OCI-LY1 (cell line): ENCODE results near the gene TYRO3.

Source experiments
- H2AFZ ChIP-seq: fragments of 200-600 bp; sonication (generic), shearing (Covaris generic); 2 replicates; pipeline ENCODE4 v1.6.0; 2014; ENCODE audit warnings: antibody characterized with exemption, mild to moderate bottlenecking, low read length
- H3F3A ChIP-seq: fragments of 200-600 bp; sonication (generic), shearing (Covaris generic); 2 replicates; pipeline ENCODE4 v1.6.0; 2014; ENCODE audit warnings: mild to moderate bottlenecking, antibody characterized with exemption, low read length, moderate library complexity; ENCODE audit not compliant: insufficient read depth
- H3K27ac ChIP-seq: fragments of 200-600 bp; sonication (generic); 2 replicates; pipeline ENCODE4 v1.5.1; 2014; ENCODE audit warnings: low read length, mixed run types, mild to moderate bottlenecking, low read depth; ENCODE audit not compliant: poor library complexity, severe bottlenecking
- H3K27me3 ChIP-seq: fragments of 200-600 bp; sonication (generic); 2 replicates; pipeline ENCODE4 v1.6.0; 2014; ENCODE audit warnings: antibody characterized with exemption, mild to moderate bottlenecking, low read length, moderate library complexity; ENCODE audit not compliant: insufficient read depth
- H3K36me3 ChIP-seq: fragments of 200-600 bp; sonication (generic); 2 replicates; pipeline ENCODE4 v1.6.1; 2014; ENCODE audit warnings: mild to moderate bottlenecking, antibody characterized with exemption, low read length, moderate library complexity, mixed read lengths; ENCODE audit not compliant: insufficient read depth
- H3K4me1 ChIP-seq: fragments of 200-600 bp; sonication (generic); 2 replicates; pipeline ENCODE4 v1.5.1; 2014; ENCODE audit warnings: mild to moderate bottlenecking, low read length, moderate library complexity; ENCODE audit not compliant: insufficient read depth, severe bottlenecking
- H3K4me2 ChIP-seq: fragments of 200-600 bp; sonication (generic), shearing (Covaris generic); 2 replicates; pipeline ENCODE4 v1.6.1; 2014; ENCODE audit warnings: low read length
- H3K4me3 ChIP-seq: fragments of 200-600 bp; sonication (generic); 2 replicates; pipeline ENCODE4 v1.5.1; 2014; ENCODE audit warnings: low read length, low read depth, mild to moderate bottlenecking, mixed read lengths; ENCODE audit not compliant: poor library complexity, severe bottlenecking
- H3K79me2 ChIP-seq: fragments of 200-600 bp; shearing (Covaris generic); 2 replicates; pipeline ENCODE4 v1.6.1; 2016; ENCODE audit warnings: mixed run types, low read length, mixed read lengths; ENCODE audit not compliant: insufficient read depth
- H3K9ac ChIP-seq: fragments of 200-600 bp; sonication (generic), shearing (Covaris generic); 2 replicates; pipeline ENCODE4 v1.6.1; 2014; ENCODE audit warnings: mild to moderate bottlenecking, low read length, mixed read lengths
- H3K9me2 ChIP-seq: fragments of 200-600 bp; sonication (generic), shearing (Covaris generic); 2 replicates; pipeline ENCODE4 v1.6.1; 2014; ENCODE audit warnings: low read depth, mild to moderate bottlenecking, low read length, mixed read lengths
- H3K9me3 ChIP-seq: fragments of 200-600 bp; shearing (Covaris generic); 2 replicates; pipeline ENCODE4 v1.6.1; 2014; ENCODE audit warnings: low read length, mixed read lengths
- H4K20me1 ChIP-seq: fragments of 200-600 bp; sonication (generic), shearing (Covaris generic); 2 replicates; pipeline ENCODE4 v1.6.0; 2016; ENCODE audit warnings: mild to moderate bottlenecking, low read length; ENCODE audit not compliant: insufficient read depth
- EZH2 ChIP-seq: fragments of 200-600 bp; sonication (generic), shearing (Covaris generic); IDR thresholded peaks from 2 replicates; pipeline ENCODE4 v1.8.0; 2017; ENCODE audit warnings: borderline replicate concordance, mixed run types, mild to moderate bottlenecking, antibody characterized with exemption, low read length, moderate library complexity, mixed read lengths
- TF ChIP-seq, protein P1 (sequence below): fragments of 200-600 bp; sonication (generic), shearing (Covaris generic); IDR thresholded peaks from 2 replicates; pipeline ENCODE4 v1.5.1; 2017; ENCODE audit warnings: mild to moderate bottlenecking, antibody characterized with exemption, low read length, moderate library complexity, mixed read lengths

TYRO3 gene

GRCh38 chr15:41566121-41566885 is 7.3 kb downstream of the TYRO3 start:
- Histone ChIP-seq H3K4me3 (no peak overlapping the region), H3K36me3 (no peaks in the 10 kb centered on the region), H3K4me2 (no peak overlapping the region), H3K27me3 (peaks cover 5% of the 10 kb centered on the region; the same call in 1 of the 2 replicates), H3F3A (no peaks in the 10 kb centered on the region), H3K9me3 (no peaks in the 10 kb centered on the region), H3K9me2 (no peaks in the 10 kb centered on the region), H3K9ac (no peak overlapping the region), H4K20me1 (no peaks in the 10 kb centered on the region), H3K79me2 (no peaks in the 10 kb centered on the region), H3K27ac (no peak overlapping the region), H3K4me1 (no peaks in the 10 kb centered on the region), H2AFZ (no peak overlapping the region)
- no peak for TF ChIP-seq EZH2
- TF ChIP-seq, protein P1, sequence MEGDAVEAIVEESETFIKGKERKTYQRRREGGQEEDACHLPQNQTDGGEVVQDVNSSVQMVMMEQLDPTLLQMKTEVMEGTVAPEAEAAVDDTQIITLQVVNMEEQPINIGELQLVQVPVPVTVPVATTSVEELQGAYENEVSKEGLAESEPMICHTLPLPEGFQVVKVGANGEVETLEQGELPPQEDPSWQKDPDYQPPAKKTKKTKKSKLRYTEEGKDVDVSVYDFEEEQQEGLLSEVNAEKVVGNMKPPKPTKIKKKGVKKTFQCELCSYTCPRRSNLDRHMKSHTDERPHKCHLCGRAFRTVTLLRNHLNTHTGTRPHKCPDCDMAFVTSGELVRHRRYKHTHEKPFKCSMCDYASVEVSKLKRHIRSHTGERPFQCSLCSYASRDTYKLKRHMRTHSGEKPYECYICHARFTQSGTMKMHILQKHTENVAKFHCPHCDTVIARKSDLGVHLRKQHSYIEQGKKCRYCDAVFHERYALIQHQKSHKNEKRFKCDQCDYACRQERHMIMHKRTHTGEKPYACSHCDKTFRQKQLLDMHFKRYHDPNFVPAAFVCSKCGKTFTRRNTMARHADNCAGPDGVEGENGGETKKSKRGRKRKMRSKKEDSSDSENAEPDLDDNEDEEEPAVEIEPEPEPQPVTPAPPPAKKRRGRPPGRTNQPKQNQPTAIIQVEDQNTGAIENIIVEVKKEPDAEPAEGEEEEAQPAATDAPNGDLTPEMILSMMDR = no peak

- Histone ChIP-seq H3K4me3 (no peak overlapping the region), H2AFZ (no peak overlapping the region), H4K20me1 (no peaks in the 10 kb centered on the region), H3K27ac (no peak overlapping the region), H3F3A (no peaks in the 10 kb centered on the region), H3K4me1 (no peaks in the 10 kb centered on the region), H3K36me3 (no peaks in the 10 kb centered on the region), H3K79me2 (no peaks in the 10 kb centered on the region), H3K9me3 (no peaks in the 10 kb centered on the region), H3K9me2 (no peaks in the 10 kb centered on the region), H3K27me3 (peaks cover 5% of the 10 kb centered on the region; the same call in 1 of the 2 replicates), H3K9ac (no peak overlapping the region), H3K4me2 (no peak overlapping the region)
- no peak for TF ChIP-seq EZH2
- TF ChIP-seq, protein P1 = no peak
Observed at GRCh38 chr15:41567261-41567660, 8.2 kb downstream of the TYRO3 start.

DNA sequence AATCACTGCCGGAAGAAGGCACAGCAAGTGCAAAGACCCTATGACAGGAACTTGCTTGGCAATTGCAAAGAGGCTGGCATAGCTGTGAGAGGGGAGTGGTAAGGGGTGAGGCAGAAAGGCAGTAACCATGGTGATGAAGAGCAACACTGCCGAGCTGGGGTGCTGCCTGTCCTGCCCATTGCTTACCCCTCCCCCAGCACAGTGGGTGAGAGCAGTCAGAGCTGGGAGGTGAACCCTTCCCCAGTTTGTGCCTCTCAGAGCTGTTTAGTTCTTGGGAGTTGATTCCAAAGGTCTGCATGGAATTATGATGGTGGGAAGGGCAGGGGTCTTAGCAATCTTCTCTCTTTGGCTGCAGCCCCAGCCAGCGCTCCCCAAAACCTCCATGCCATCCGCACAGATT is 8.8 kb downstream of the TYRO3 start:
- Histone ChIP-seq H2AFZ (no peak overlapping the region), H4K20me1 (no peaks in the 10 kb centered on the region), H3K4me2 (no peak overlapping the region), H3K27ac (no peak overlapping the region), H3K4me3 (no peak overlapping the region), H3K79me2 (no peaks in the 10 kb centered on the region), H3K27me3 (peaks cover 2% of the 10 kb centered on the region; the same call in 1 of the 2 replicates), H3K9me3 (no peaks in the 10 kb centered on the region), H3K36me3 (no peaks in the 10 kb centered on the region), H3K9ac (no peak overlapping the region), H3F3A (no peaks in the 10 kb centered on the region), H3K9me2 (no peaks in the 10 kb centered on the region), H3K4me1 (no peaks in the 10 kb centered on the region)
- TF ChIP-seq, protein P1 = no peak
- TF ChIP-seq EZH2 = no peak
